Subcutaneous abdominal adipose tissue (tissue), 5 donors: ENCODE data around the gene FDPS.
A peak's percentile ranks its signal among the peaks of the same experiment; 100 is the strongest.

ENCODE experiments used
- H3K27ac ChIP-seq: one replicate; pipeline ENCODE4 v1.7.0; 2013; ENCODE audit warnings: low read depth, mild to moderate bottlenecking, inconsistent platforms, low read length, moderate library complexity
- H3K27me3 ChIP-seq, 5 donors: one replicate each; pipeline ENCODE4 v1.7.0; 2013; ENCODE audit warnings: low read length in 5 of 5, inconsistent platforms in 1 of 5; ENCODE audit not compliant: control insufficient read depth in 5 of 5, insufficient read depth in 4 of 5
- H3K36me3 ChIP-seq, 5 donors: one replicate each; pipeline ENCODE4 v1.7.0; 2013; ENCODE audit warnings: low read length in 5 of 5; ENCODE audit not compliant: control insufficient read depth in 5 of 5, insufficient read depth in 5 of 5
- H3K4me1 ChIP-seq, 5 donors: one replicate each; pipeline ENCODE4 v1.7.0; 2013; ENCODE audit warnings: low read length in 5 of 5, mild to moderate bottlenecking in 3 of 5, moderate library complexity in 1 of 5; ENCODE audit not compliant: control insufficient read depth in 5 of 5, insufficient read depth in 5 of 5
- H3K4me3 ChIP-seq, 5 donors: one replicate each; pipeline ENCODE4 v1.7.0; 2013; ENCODE audit warnings: low read length in 5 of 5, low read depth in 1 of 5
- H3K9ac ChIP-seq, 5 donors: one replicate each; pipeline ENCODE4 v1.7.0; 2013; ENCODE audit warnings: low read length in 5 of 5, mild to moderate bottlenecking in 4 of 5, moderate library complexity in 3 of 5
- H3K9me3 ChIP-seq, 5 donors: one replicate each; pipeline ENCODE4 v1.7.0; 2013; ENCODE audit warnings: low read length in 5 of 5; ENCODE audit not compliant: control insufficient read depth in 5 of 5
- donor health status: healthy.
- donor health status: healthy.
- donor health status: healthy.
- donor health status: healthy.
- donor health status: healthy.

The FDPS gene

GRCh38 chr1:155296661-155297060 is 12.0 kb upstream of the FDPS start:
- no peak overlapping the region for H3K9ac ChIP-seq
- peaks cover 24 to 44% (median 30%) of the 10 kb centered on the region in 5 donors for H3K27me3 ChIP-seq
- no peaks in the 10 kb centered on the region for H3K36me3 ChIP-seq
- peaks cover 0 to 11% (median 9%) of the 10 kb centered on the region in 5 donors for H3K4me1 ChIP-seq
- no peak overlapping the region for H3K27ac ChIP-seq
- H3K9me3 ChIP-seq: no peaks in the 10 kb centered on the region
- H3K4me3 ChIP-seq: no peak overlapping the region

GRCh38 chr1:155297384-155297783 is 11.3 kb upstream of the FDPS start:
- Histone ChIP-seq H3K9me3 (no peaks in the 10 kb centered on the region), H3K4me1 (peaks cover 0 to 11% (median 9%) of the 10 kb centered on the region in 5 donors), H3K9ac (no peak overlapping the region), H3K4me3 (no peak overlapping the region), H3K27me3 (peaks cover 24 to 41% (median 30%) of the 10 kb centered on the region in 5 donors), H3K36me3 (no peaks in the 10 kb centered on the region), H3K27ac (no peak overlapping the region)

GRCh38 chr1:155300024-155300423 is 8.6 kb upstream of the FDPS start:
- Histone ChIP-seq H3K27ac (no peak overlapping the region), H3K36me3 (no peaks in the 10 kb centered on the region), H3K4me1 (peaks cover 0 to 7% (median 5%) of the 10 kb centered on the region in 5 donors), H3K9ac (no peak overlapping the region), H3K4me3 (no peak overlapping the region), H3K9me3 (no peaks in the 10 kb centered on the region), H3K27me3 (peaks cover 10 to 23% (median 18%) of the 10 kb centered on the region in 5 donors)

GRCh38 chr1:155300553-155301329 is 7.9 kb upstream of the FDPS start:
- H3K36me3 ChIP-seq: no peaks in the 10 kb centered on the region
- H3K9me3 ChIP-seq: no peaks in the 10 kb centered on the region
- no peak overlapping the region for H3K27ac ChIP-seq
- no peaks in the 10 kb centered on the region for H3K4me1 ChIP-seq
- peaks cover 4 to 16% (median 11%) of the 10 kb centered on the region in 5 donors for H3K27me3 ChIP-seq
- no peak overlapping the region for H3K9ac ChIP-seq
- H3K4me3 ChIP-seq: no peak overlapping the region

- Histone ChIP-seq H3K27me3 (peaks cover 0 to 12% (median 7%) of the 10 kb centered on the region in 5 donors), H3K36me3 (no peaks in the 10 kb centered on the region), H3K27ac (no peak within 1 kb of the TSS), H3K4me1 (no peaks in the 10 kb centered on the region), H3K9ac (no peak within 1 kb of the TSS), H3K4me3 (no peak within 1 kb of the TSS), H3K9me3 (no peaks in the 10 kb centered on the region)
Observed at GRCh38 chr1:155301342-155301841, 7.3 kb upstream of the FDPS start, which contains the start of gene PKLR. Gene PKLR, minus strand, starts transcription at chr1:155301438. Its CDS starts 43 bp downstream, at chr1:155301395.

GRCh38 chr1:155304558-155305063 is 4.1 kb upstream of the FDPS start:
- no peak overlapping the region for H3K4me3 ChIP-seq
- H3K36me3 ChIP-seq: no peaks in the 10 kb centered on the region
- no peaks in the 10 kb centered on the region for H3K9me3 ChIP-seq
- H3K27me3 ChIP-seq: no peaks in the 10 kb centered on the region
- no peak overlapping the region for H3K27ac ChIP-seq
- peaks cover 0 to 14% (median 14%) of the 10 kb centered on the region in 5 donors for H3K4me1 ChIP-seq
- H3K9ac ChIP-seq: no peak overlapping the region

GRCh38 chr1:155305881-155306391 is 2.7 kb upstream of the FDPS start:
- Histone ChIP-seq H3K9ac (no peak overlapping the region), H3K27ac (no peak overlapping the region), H3K4me3 (no peak overlapping the region), H3K27me3 (no peaks in the 10 kb centered on the region), H3K36me3 (peaks cover 0 to 4% (median 0%) of the 10 kb centered on the region in 5 donors), H3K9me3 (no peaks in the 10 kb centered on the region), H3K4me1 (peaks cover 2 to 26% (median 19%) of the 10 kb centered on the region in 5 donors)

- Histone ChIP-seq H3K9ac (no peak overlapping the region), H3K9me3 (no peaks in the 10 kb centered on the region), H3K4me3 (no peak overlapping the region), H3K27ac (no peak overlapping the region), H3K27me3 (no peaks in the 10 kb centered on the region), H3K36me3 (peaks cover 0 to 8% (median 2%) of the 10 kb centered on the region in 5 donors), H3K4me1 (peaks cover 2 to 26% (median 19%) of the 10 kb centered on the region in 5 donors)
Observed at GRCh38 chr1:155307247-155307740, 1.4 kb upstream of the FDPS start.

GRCh38 chr1:155309423-155310021 is 856 bp downstream of the FDPS start:
- Histone ChIP-seq H3K27ac (peak overlapping the region; percentile 91), H3K4me3 (peak overlapping the region; percentile 75 to 98 (median 94)), H3K9me3 (no peaks in the 10 kb centered on the region), H3K9ac (peak overlapping the region; percentile 85 to 99 (median 97)), H3K27me3 (no peaks in the 10 kb centered on the region), H3K36me3 (peaks cover 0 to 26% (median 13%) of the 10 kb centered on the region in 5 donors), H3K4me1 (peaks cover 5 to 26% (median 19%) of the 10 kb centered on the region in 5 donors)
